ENCODE results near the gene KIRREL1. TPM values are rescaled to one million over a fixed set of nuclear protein-coding genes. Genes with fewer than 3 reads are reported as not detected.

Gene KIRREL1
- total RNA-seq, 1 experiment from 2014 or later = 30.5 TPM

DNA sequence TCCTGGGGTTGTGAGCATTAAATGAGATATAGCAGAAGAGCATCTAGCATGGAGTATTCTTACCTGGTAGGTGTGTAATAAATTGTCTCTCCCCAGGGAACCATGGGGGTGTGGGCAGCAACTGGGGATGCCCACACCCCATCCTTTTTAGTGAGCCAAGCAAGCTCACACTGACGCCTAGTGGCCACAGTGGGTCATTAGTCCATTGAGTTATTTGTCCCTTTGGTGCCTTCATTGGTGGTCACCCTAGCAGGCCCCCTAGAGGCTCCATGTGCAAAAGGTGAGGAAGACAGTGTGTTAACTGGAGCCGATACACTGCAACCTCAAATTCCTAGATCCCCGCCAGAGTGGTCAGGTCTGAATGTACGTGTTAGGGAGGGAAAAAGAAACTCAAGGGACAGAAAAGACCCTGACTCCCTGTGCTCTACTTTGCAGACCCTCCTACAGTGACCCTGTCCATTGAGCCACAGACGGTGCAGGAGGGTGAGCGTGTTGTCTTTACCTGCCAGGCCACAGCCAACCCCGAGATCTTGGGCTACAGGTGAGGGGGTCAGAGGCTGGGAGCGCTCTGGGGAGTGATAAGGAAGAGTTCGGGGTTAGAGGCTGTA is 94.0 kb downstream of the KIRREL1 start:
- Histone ChIP-seq H2BK12ac (ENCODE audit: insufficient read length, low read depth, low read length) (no peak overlapping the region), H3K4me1 (ENCODE audit: insufficient read depth, low read length) (no peaks in the 10 kb centered on the region)
- H3K4me1 Mint-ChIP-seq = peaks cover 5 to 10% of the 10 kb centered on the region in 2 experiments

More for the DNA sequence above, 94.0 kb downstream of the KIRREL1 start:
- peak; percentile 87 for DNase-seq
- no peaks in the 10 kb centered on the region for H3K23me2 ChIP-seq (ENCODE audit: insufficient read length, low read depth, low read length, poor library complexity, severe bottlenecking)
- H3K23ac ChIP-seq (ENCODE audit: insufficient read length, low read depth, low read length) = no peak overlapping the region
- Mint-ChIP-seq H3K4me3 (peak overlapping the region in 1 of 2 experiments; percentile 24; a peak in 1 of 5 replicates), H3K9me3 (no peaks in the 10 kb centered on the region), H3K27ac (peak overlapping the region; percentile 10 to 84 (median 79); a peak in 5 of 7 replicates), H3K36me3 (ENCODE audit: insufficient read depth in 1 of 3, low read depth in 3 of 3) (peaks cover 33 to 73% (median 63%) of the 10 kb centered on the region in 3 experiments; a peak in 6 of 7 replicates), H3K27me3 (ENCODE audit: low read depth) (no peaks in the 10 kb centered on the region)
- no peak overlapping the region for H2BK5ac ChIP-seq (ENCODE audit: insufficient read length, low read length)
- no peak overlapping the region for H2BK15ac ChIP-seq (ENCODE audit: low read depth, low read length)
- H3K9ac ChIP-seq (ENCODE audit: extremely low read depth, insufficient read length, low read length) = no peak overlapping the region
- TF ChIP-seq, protein P1, sequence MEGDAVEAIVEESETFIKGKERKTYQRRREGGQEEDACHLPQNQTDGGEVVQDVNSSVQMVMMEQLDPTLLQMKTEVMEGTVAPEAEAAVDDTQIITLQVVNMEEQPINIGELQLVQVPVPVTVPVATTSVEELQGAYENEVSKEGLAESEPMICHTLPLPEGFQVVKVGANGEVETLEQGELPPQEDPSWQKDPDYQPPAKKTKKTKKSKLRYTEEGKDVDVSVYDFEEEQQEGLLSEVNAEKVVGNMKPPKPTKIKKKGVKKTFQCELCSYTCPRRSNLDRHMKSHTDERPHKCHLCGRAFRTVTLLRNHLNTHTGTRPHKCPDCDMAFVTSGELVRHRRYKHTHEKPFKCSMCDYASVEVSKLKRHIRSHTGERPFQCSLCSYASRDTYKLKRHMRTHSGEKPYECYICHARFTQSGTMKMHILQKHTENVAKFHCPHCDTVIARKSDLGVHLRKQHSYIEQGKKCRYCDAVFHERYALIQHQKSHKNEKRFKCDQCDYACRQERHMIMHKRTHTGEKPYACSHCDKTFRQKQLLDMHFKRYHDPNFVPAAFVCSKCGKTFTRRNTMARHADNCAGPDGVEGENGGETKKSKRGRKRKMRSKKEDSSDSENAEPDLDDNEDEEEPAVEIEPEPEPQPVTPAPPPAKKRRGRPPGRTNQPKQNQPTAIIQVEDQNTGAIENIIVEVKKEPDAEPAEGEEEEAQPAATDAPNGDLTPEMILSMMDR (conservative IDR thresholded peaks at IDR 0.05) = peak; percentile 100
- H2BK20ac ChIP-seq (ENCODE audit: low read depth, low read length, poor library complexity, severe bottlenecking) = no peak overlapping the region
- no peak overlapping the region for H2BK120ac ChIP-seq (ENCODE audit: low read depth, low read length, poor library complexity, severe bottlenecking)
- H3K79me2 ChIP-seq (ENCODE audit: insufficient read depth, low read length) = no peaks in the 10 kb centered on the region
- H4K8ac ChIP-seq (replicated peaks; ENCODE audit: insufficient read length, low read depth, low read length) = no peak overlapping the region
- no peak overlapping the region for H3K14ac ChIP-seq (ENCODE audit: insufficient read depth, low read length)
- no CpG with 5 or more reads among the region's 9 CpGs for WGBS (ENCODE audit: extremely low coverage, insufficient read length, low lambda C conversion rate)
- H3K27ac ChIP-seq (ENCODE audit: insufficient read length, low read depth, low read length) = no peak overlapping the region
- no peaks in the 10 kb centered on the region for H3K79me1 ChIP-seq (ENCODE audit: insufficient read depth, low read depth, low read length, poor library complexity, severe bottlenecking)
- no peak overlapping the region for H4K91ac ChIP-seq (ENCODE audit: insufficient read length, low read depth, low read length)
- no peaks in the 10 kb centered on the region for H3K9me3 ChIP-seq (ENCODE audit: control insufficient read depth, low read depth, low read length)
- no peak overlapping the region for H3K4me2 ChIP-seq (ENCODE audit: insufficient read depth, insufficient read length, low read length)
- no peaks in the 10 kb centered on the region for H4K20me1 ChIP-seq (ENCODE audit: control insufficient read depth, insufficient read depth, insufficient read length)
- no peak overlapping the region for H2AFZ ChIP-seq (ENCODE audit: low read length)
- no peak overlapping the region for H4K5ac ChIP-seq (ENCODE audit: insufficient read length, low read depth, low read length)
- no peak overlapping the region for H3K56ac ChIP-seq (ENCODE audit: insufficient read length, low read depth, low read length)
- no peaks in the 10 kb centered on the region for H3K27me3 ChIP-seq (ENCODE audit: insufficient read depth, low read length)
- H3K18ac ChIP-seq (ENCODE audit: insufficient read length, low read depth, low read length) = no peak overlapping the region
- no peak overlapping the region for H3K4ac ChIP-seq (ENCODE audit: low read depth, low read length)
- H2AK5ac ChIP-seq (ENCODE audit: insufficient read length, low read length) = no peak overlapping the region
- no peak overlapping the region for H3T11ph ChIP-seq (ENCODE audit: low read length)

All from H9 (cell line).